GM18526 (cell line): ENCODE measurements around the gene BATF3.

ENCODE experiments used
- POLR2A ChIP-seq: IDR thresholded peaks from 3 replicates; pipeline ENCODE4 v1.6.1; 2011; ENCODE audit not compliant: insufficient read length; ENCODE audit errors: extremely low read depth

BATF3 gene

GRCh38 chr1:212691561-212692071 lies 8.0 kb downstream of the BATF3 start:
- TF ChIP-seq POLR2A = no peak

GRCh38 chr1:212690816-212691403 lies 8.7 kb downstream of the BATF3 start:
- TF ChIP-seq POLR2A = no peak

GRCh38 chr1:212689758-212690529 lies 9.7 kb downstream of the BATF3 start:
- TF ChIP-seq POLR2A = no peak

- no peak for TF ChIP-seq POLR2A
These were observed 10.4 kb downstream of the BATF3 start for GRCh38 chr1:212689196-212689725.

- TF ChIP-seq POLR2A = no peak
These were observed 11.1 kb downstream of the BATF3 start for GRCh38 chr1:212688341-212689047.

GRCh38 chr1:212687811-212688210 lies 11.8 kb downstream of the BATF3 start:
- no peak for TF ChIP-seq POLR2A

- no peak for TF ChIP-seq POLR2A
These were observed 13.0 kb downstream of the BATF3 start for GRCh38 chr1:212686591-212686990.

GRCh38 chr1:212686069-212686468 lies 13.6 kb downstream of the BATF3 start:
- no peak for TF ChIP-seq POLR2A

- TF ChIP-seq POLR2A = no peak
These were observed 14.2 kb downstream of the BATF3 start for GRCh38 chr1:212685429-212685828.

- TF ChIP-seq POLR2A = no peak
These were observed 15.0 kb downstream of the BATF3 start for GRCh38 chr1:212684521-212685090.

GRCh38 chr1:212684076-212684475 lies 15.6 kb downstream of the BATF3 start:
- no peak for TF ChIP-seq POLR2A

GRCh38 chr1:212683357-212683722 lies 16.3 kb downstream of the BATF3 start:
- TF ChIP-seq POLR2A = peak; percentile 49

- no peak for TF ChIP-seq POLR2A
These were observed 18.8 kb downstream of the BATF3 start for GRCh38 chr1:212680680-212681389.

GRCh38 chr1:212678456-212679410 lies 20.9 kb downstream of the BATF3 start:
- no peak for TF ChIP-seq POLR2A
